K562 (cell line): ENCODE data around the gene CKS2. TPM values are rescaled to one million over a fixed set of nuclear protein-coding genes. Genes with fewer than 3 reads are reported as not detected.

ENCODE experiments used
- DNMT1 ChIP-seq: fragments of 450-650 bp; IDR thresholded peaks from 2 replicates; pipeline ENCODE4 v1.6.1; 2016; ENCODE audit warnings: antibody characterized with exemption, mild to moderate bottlenecking
- HNRNPK ChIP-seq: fragments of 200-400 bp; formaldehyde crosslinking; IDR thresholded peaks from one replicate; pipeline ENCODE4 v1.6.1; 2018; ENCODE audit warnings: mild to moderate bottlenecking, low read depth, low read length; ENCODE audit not compliant: poor library complexity, severe bottlenecking
- KDM1A ChIP-seq, 2 experiments: fragments of 450-650 bp; IDR thresholded peaks; 2 replicates each; pipeline ENCODE4 v1.6.1; 2016; ENCODE audit warnings: mild to moderate bottlenecking in 2 of 2
- LCOR ChIP-seq: sonication (generic); formaldehyde crosslinking; IDR thresholded peaks from 2 replicates; pipeline ENCODE4 v1.8.0; 2022; ENCODE audit warnings: mild to moderate bottlenecking, missing genetic modification reagents
- MECOM ChIP-seq: fragments of 250-450 bp; sonication (Bioruptor Pico); IDR thresholded peaks from 2 replicates; pipeline ENCODE4 v1.8.0; 2022; ENCODE audit warnings: inconsistent platforms
- MXI1 ChIP-seq: IDR thresholded peaks from 2 replicates; pipeline ENCODE4 v1.6.1; 2011; ENCODE audit warnings: low read depth, mild to moderate bottlenecking, improper control_type of control experiment, low read length
- PTRF ChIP-seq: fragments of 450-650 bp; IDR thresholded peaks from 2 replicates; pipeline ENCODE4 v1.6.1; 2016; ENCODE audit warnings: mild to moderate bottlenecking, missing genetic modification characterization, missing compliant biosample characterization
- RBM34 ChIP-seq: fragments of 200-400 bp; formaldehyde crosslinking; IDR thresholded peaks from 2 replicates; pipeline ENCODE4 v1.6.1; 2018; ENCODE audit warnings: low read length, borderline replicate concordance; ENCODE audit not compliant: insufficient read depth
- SMARCA4 ChIP-seq: fragments of 450-650 bp; IDR thresholded peaks from 2 replicates; pipeline ENCODE4 v1.6.1; 2016
- SP2 ChIP-seq: IDR thresholded peaks from 2 replicates; pipeline ENCODE4 v1.6.1; 2011; ENCODE audit warnings: mild to moderate bottlenecking, low read depth, low read length, moderate library complexity; ENCODE audit not compliant: poor library complexity, severe bottlenecking; ENCODE audit errors: extremely low read depth
- UBTF ChIP-seq, 2 experiments: IDR thresholded peaks; 2 replicates each; pipeline ENCODE4 v1.6.1; 2012; ENCODE audit warnings: improper control_type of control experiment in 2 of 2, low read depth in 2 of 2, low read length in 2 of 2, borderline replicate concordance in 1 of 2
- ZBTB33 ChIP-seq: sonication (generic); formaldehyde crosslinking; IDR thresholded peaks from 2 replicates; pipeline ENCODE4 v1.8.1; 2023; ENCODE audit warnings: mild to moderate bottlenecking, missing genetic modification reagents
- ZFPM2 ChIP-seq: fragments of 250-450 bp; sonication (Bioruptor Pico); IDR thresholded peaks from 2 replicates; pipeline ENCODE4 v1.5.1; 2022; ENCODE audit warnings: mild to moderate bottlenecking
- ZNF780A ChIP-seq: fragments of 250-450 bp; sonication (Bioruptor Pico); IDR thresholded peaks from 2 replicates; pipeline ENCODE4 v1.5.0; 2021; ENCODE audit warnings: mild to moderate bottlenecking
- polyA plus RNA-seq, 8 experiments: library from polyadenylated mRNA; depleted of rRNA in 4 of 8; stranded (reverse) in 5 of 8; unstranded in 3 of 8; fragments of >200 nt; fragmentation: Nextera tagmentation in 2 of 8; fragmentation: Illumina TruSeq in 1 of 8; extraction: Ambion mirVana in 2 of 8; extraction: Trizol in 1 of 8; gene quantifications; 2 replicates each; pipeline versions ENCODE4 v1.2.1 to v1.2.3, GENCODE V29; 2011 to 2014; ENCODE audit warnings: inconsistent platforms in 1 of 8, missing spikeins in 1 of 8
- total RNA-seq, 7 experiments: library from RNA; depleted of rRNA in 6 of 7; stranded (reverse); fragments of >200 nt in 6 of 7; fragmentation: Illumina TruSeq in 2 of 7; extraction: Trizol in 2 of 7; gene quantifications; 2 replicates each; pipeline versions ENCODE4 v1.2.1 to v1.2.3, GENCODE V29; 2011 to 2021; ENCODE audit warnings: low replicate concordance in 1 of 7
- TF ChIP-seq, protein P1 (sequence below): sonication (generic); formaldehyde crosslinking; IDR thresholded peaks from 2 replicates; pipeline ENCODE4 v1.8.0; 2022; ENCODE audit warnings: mild to moderate bottlenecking, missing genetic modification reagents
- TF ChIP-seq, protein P2 (sequence below): fragments of 250-450 bp; sonication (Bioruptor Pico); IDR thresholded peaks from 2 replicates; pipeline ENCODE4 v1.5.0; 2020; ENCODE audit warnings: mild to moderate bottlenecking
- TF ChIP-seq, protein P3 (sequence below): sonication (generic); formaldehyde crosslinking; IDR thresholded peaks from 2 replicates; pipeline ENCODE4 v1.8.1; 2023; ENCODE audit warnings: mild to moderate bottlenecking, missing genetic modification reagents, moderate library complexity

CKS2 gene
- total and polyA plus RNA-seq, 9 of the 15 experiments (the other 6 are each of a cell fraction or from before 2014, with no cell fraction given), result 123 to 941 (median 321) TPM

DNA sequence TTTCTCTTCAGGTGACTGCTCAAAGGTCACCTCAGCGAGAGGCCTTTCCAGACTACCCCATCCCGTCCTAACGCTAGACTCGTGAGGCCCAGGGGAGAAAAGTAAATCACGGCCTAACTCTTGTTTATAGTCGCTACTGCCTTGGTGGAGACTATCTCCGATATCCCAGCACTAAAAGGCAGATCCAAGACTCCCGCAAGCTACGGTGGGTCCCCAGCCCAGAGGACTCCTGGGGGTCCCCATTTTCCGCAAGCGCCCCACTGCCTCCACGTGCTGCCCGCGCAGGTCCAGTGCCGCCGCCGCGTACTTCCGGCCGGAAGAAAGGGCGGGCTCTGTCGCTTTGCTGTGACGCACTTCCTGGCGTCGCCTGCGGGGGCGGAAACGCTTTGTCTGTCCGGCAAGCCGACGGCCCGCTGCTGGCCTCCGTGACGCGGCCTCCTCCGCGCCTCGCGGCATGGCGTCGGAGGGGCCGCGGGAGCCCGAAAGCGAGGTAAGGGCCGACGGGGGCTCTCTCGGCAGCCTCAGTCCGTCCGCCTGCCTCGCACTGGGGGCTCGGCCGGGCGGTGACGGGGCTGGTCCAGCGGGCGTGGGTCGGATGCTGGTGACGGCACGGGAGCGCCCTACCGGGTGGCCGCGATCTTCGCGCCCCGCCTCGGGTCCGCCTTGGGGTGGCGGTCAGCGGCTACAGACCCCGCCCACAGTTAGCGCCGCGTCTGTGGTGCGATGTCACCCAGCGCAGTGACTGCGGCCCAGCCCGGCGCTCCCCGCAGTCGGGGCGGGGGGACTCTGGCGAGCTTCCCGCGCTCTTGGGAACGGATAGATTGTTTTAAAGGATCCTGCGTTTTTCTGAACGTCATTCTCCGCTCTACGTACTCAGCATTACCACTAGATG lies 7.4 kb downstream of the CKS2 start, which contains the start of gene SECISBP2 (continued):
- TF ChIP-seq ZBTB33 (CRISPR knock-in tag), result 0 out of 2 replicates have a peak, but pooled peaks have one; percentile 36
- TF ChIP-seq SP2, result peak; percentile 55
- TF ChIP-seq UBTF (IDR thresholded peaks at IDR 0.05; ENCODE audit: borderline replicate concordance in 1 of 2, low read depth in 2 of 2, low read length in 2 of 2), result no peak
- TF ChIP-seq SMARCA4, result 0 out of 2 replicates have a peak, but pooled peaks have one; percentile 23
- TF ChIP-seq ZNF780A (CRISPR knock-in tag), result no peak
- 0 out of 2 replicates have a peak, but pooled peaks have one; percentile 56 for TF ChIP-seq DNMT1
- peak; percentile 59 for TF ChIP-seq MXI1
- TF ChIP-seq RBM34, result no peak
- no peak for TF ChIP-seq PTRF (tag)
- TF ChIP-seq LCOR (CRISPR knock-in tag), result peak; percentile 60; the same call in 1 of the 2 replicates
- TF ChIP-seq MECOM, result no peak
- TF ChIP-seq, protein P1, sequence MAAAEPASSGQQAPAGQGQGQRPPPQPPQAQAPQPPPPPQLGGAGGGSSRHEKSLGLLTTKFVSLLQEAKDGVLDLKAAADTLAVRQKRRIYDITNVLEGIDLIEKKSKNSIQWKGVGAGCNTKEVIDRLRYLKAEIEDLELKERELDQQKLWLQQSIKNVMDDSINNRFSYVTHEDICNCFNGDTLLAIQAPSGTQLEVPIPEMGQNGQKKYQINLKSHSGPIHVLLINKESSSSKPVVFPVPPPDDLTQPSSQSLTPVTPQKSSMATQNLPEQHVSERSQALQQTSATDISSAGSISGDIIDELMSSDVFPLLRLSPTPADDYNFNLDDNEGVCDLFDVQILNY (CRISPR knock-in tag), result no peak; the same call in 1 of the 2 replicates
- peak; percentile 56 to 58; a peak in 3 of 4 replicates for TF ChIP-seq KDM1A (IDR thresholded peaks at IDR 0.05)
- TF ChIP-seq ZFPM2 (CRISPR knock-in tag), result no peak
- TF ChIP-seq, protein P2, sequence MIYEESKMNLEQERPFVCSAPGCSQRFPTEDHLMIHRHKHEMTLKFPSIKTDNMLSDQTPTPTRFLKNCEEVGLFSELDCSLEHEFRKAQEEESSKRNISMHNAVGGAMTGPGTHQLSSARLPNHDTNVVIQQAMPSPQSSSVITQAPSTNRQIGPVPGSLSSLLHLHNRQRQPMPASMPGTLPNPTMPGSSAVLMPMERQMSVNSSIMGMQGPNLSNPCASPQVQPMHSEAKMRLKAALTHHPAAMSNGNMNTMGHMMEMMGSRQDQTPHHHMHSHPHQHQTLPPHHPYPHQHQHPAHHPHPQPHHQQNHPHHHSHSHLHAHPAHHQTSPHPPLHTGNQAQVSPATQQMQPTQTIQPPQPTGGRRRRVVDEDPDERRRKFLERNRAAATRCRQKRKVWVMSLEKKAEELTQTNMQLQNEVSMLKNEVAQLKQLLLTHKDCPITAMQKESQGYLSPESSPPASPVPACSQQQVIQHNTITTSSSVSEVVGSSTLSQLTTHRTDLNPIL (CRISPR knock-in tag), result no peak
- no peak for TF ChIP-seq HNRNPK
- TF ChIP-seq, protein P3, sequence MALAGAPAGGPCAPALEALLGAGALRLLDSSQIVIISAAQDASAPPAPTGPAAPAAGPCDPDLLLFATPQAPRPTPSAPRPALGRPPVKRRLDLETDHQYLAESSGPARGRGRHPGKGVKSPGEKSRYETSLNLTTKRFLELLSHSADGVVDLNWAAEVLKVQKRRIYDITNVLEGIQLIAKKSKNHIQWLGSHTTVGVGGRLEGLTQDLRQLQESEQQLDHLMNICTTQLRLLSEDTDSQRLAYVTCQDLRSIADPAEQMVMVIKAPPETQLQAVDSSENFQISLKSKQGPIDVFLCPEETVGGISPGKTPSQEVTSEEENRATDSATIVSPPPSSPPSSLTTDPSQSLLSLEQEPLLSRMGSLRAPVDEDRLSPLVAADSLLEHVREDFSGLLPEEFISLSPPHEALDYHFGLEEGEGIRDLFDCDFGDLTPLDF (CRISPR knock-in tag), result peak; percentile 95
